ENCODE measurements around the gene VWCE. TPM values are rescaled to one million over a fixed set of nuclear protein-coding genes. Genes with fewer than 3 reads are reported as not detected.
A peak's percentile ranks its signal among the peaks of the same experiment; 100 is the strongest.

Gene VWCE
- total RNA-seq, 1 donor from 2014 or later: 27.3 TPM

GRCh38 chr11:61336171-61336935, 41.2 kb upstream of the VWCE start:
- Mint-ChIP-seq H3K9me3 (ENCODE audit: unreplicated experiment) (peaks cover 13% of the 10 kb centered on the region), H3K36me3 (ENCODE audit: unreplicated experiment) (no peaks in the 10 kb centered on the region), H3K4me1 (ENCODE audit: low read depth, unreplicated experiment) (peaks cover 19% of the 10 kb centered on the region), H3K27ac (ENCODE audit: unreplicated experiment) (peak overlapping the region; percentile 90), H3K27me3 (ENCODE audit: unreplicated experiment) (peaks cover 10% of the 10 kb centered on the region), H3K4me3 (ENCODE audit: unreplicated experiment) (no peak overlapping the region)
- TF ChIP-seq, protein P1, sequence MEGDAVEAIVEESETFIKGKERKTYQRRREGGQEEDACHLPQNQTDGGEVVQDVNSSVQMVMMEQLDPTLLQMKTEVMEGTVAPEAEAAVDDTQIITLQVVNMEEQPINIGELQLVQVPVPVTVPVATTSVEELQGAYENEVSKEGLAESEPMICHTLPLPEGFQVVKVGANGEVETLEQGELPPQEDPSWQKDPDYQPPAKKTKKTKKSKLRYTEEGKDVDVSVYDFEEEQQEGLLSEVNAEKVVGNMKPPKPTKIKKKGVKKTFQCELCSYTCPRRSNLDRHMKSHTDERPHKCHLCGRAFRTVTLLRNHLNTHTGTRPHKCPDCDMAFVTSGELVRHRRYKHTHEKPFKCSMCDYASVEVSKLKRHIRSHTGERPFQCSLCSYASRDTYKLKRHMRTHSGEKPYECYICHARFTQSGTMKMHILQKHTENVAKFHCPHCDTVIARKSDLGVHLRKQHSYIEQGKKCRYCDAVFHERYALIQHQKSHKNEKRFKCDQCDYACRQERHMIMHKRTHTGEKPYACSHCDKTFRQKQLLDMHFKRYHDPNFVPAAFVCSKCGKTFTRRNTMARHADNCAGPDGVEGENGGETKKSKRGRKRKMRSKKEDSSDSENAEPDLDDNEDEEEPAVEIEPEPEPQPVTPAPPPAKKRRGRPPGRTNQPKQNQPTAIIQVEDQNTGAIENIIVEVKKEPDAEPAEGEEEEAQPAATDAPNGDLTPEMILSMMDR (IDR thresholded peaks at IDR 0.05; ENCODE audit: partially characterized antibody, unreplicated experiment): peak; percentile 96
- peak; percentile 86 for DNase-seq

DNA sequence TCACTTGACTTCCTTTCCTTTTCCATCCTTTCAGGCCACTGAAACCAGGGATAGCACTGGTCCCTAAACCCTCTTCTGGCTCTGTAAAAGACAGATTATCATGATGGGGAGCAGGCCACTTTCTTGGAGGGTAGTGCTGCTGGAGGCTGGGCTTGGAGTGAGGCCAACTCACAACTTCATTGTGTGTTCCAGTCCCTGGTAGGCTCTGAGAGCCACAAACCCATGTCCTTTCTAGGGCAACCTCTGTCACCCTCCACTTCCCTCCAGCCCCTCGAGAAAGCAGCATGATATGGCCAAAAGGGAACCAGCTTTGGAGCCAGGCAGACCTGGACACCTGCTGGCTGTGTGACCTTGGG, 40.2 kb upstream of the VWCE start:
- peaks cover 13% of the 10 kb centered on the region for H3K9me3 Mint-ChIP-seq (ENCODE audit: unreplicated experiment)
- TF ChIP-seq, protein P1 (IDR thresholded peaks at IDR 0.05; ENCODE audit: partially characterized antibody, unreplicated experiment): no peak
- no peaks in the 10 kb centered on the region for H3K36me3 Mint-ChIP-seq (ENCODE audit: unreplicated experiment)
- no peak for DNase-seq
- H3K27me3 Mint-ChIP-seq (ENCODE audit: unreplicated experiment): peaks cover 10% of the 10 kb centered on the region
- no peak overlapping the region for H3K4me3 Mint-ChIP-seq (ENCODE audit: unreplicated experiment)
- H3K27ac Mint-ChIP-seq (ENCODE audit: unreplicated experiment): peak overlapping the region; percentile 28
- H3K4me1 Mint-ChIP-seq (ENCODE audit: low read depth, unreplicated experiment): peaks cover 23% of the 10 kb centered on the region

DNA sequence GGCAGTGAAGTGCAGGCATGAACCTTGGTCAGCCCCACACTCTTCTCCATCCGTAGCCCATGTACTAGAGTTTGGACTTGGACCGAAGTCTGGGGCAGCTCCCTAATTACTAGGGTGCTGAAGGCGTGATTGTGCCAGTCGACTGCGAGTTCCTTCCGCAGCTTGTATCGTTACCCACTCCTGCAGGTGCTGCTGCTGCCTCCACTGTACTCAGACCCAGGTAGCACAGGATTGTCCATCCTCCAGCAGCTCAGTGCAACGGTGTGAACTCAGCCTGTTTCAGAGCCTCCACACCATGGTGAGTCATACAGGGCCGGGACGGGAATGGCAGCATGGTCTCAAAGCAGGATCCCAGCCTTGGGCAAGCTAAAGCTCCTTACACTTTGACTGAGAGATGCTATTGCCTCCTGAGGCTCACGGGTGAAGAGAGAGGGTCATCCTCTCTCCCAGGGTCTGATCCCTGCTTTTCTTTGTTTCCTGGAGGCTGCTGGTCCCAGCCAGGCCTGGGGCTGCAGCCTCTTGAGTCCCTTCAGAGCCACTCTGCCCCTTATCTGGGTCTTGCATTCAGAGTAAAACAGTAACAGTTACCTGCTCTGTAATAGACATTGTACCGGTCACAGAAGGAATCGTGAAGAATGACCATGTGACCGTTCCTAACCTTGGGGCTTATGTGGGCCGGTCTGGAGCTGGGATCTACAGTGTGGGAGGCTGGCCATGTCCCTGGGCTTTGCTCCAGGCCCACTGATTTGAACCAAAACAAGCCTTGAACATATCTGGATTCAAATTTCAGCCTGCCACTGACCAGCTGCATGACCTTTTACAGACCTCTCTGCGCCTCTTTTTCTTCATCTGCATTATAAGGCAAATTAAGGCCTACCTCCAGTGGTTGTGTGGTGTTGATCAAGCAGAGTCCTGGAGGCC, 39.6 kb upstream of the VWCE start:
- peaks cover 12% of the 10 kb centered on the region for H3K9me3 Mint-ChIP-seq (ENCODE audit: unreplicated experiment)
- peak overlapping the region; percentile 99 for H3K4me3 Mint-ChIP-seq (ENCODE audit: unreplicated experiment)
- peak overlapping the region; percentile 100 for H3K27ac Mint-ChIP-seq (ENCODE audit: unreplicated experiment)
- TF ChIP-seq, protein P1 (IDR thresholded peaks at IDR 0.05; ENCODE audit: partially characterized antibody, unreplicated experiment): no peak
- H3K36me3 Mint-ChIP-seq (ENCODE audit: unreplicated experiment): no peaks in the 10 kb centered on the region
- peaks cover 10% of the 10 kb centered on the region for H3K27me3 Mint-ChIP-seq (ENCODE audit: unreplicated experiment)
- no peak for DNase-seq
- peaks cover 23% of the 10 kb centered on the region for H3K4me1 Mint-ChIP-seq (ENCODE audit: low read depth, unreplicated experiment)

GRCh38 chr11:61333550-61334433, 38.7 kb upstream of the VWCE start:
- TF ChIP-seq, protein P1 (IDR thresholded peaks at IDR 0.05; ENCODE audit: partially characterized antibody, unreplicated experiment): no peak
- Mint-ChIP-seq H3K4me1 (ENCODE audit: low read depth, unreplicated experiment) (peaks cover 23% of the 10 kb centered on the region), H3K36me3 (ENCODE audit: unreplicated experiment) (no peaks in the 10 kb centered on the region), H3K9me3 (ENCODE audit: unreplicated experiment) (peaks cover 9% of the 10 kb centered on the region), H3K4me3 (ENCODE audit: unreplicated experiment) (peak overlapping the region; percentile 99), H3K27ac (ENCODE audit: unreplicated experiment) (peak overlapping the region; percentile 100), H3K27me3 (ENCODE audit: unreplicated experiment) (peaks cover 8% of the 10 kb centered on the region)
- no peak for DNase-seq

Measured in glutamatergic neuron (in vitro differentiated cells).